HepG2 (cell line): ENCODE results near the gene MRPL10. TPM values are rescaled to one million over a fixed set of nuclear protein-coding genes. Genes with fewer than 3 reads are reported as not detected.

Source experiments
- CCAR2 ChIP-seq: fragments of 200-400 bp; formaldehyde crosslinking; optimal IDR thresholded peaks from 2 replicates; pipeline ENCODE3; 2018; ENCODE audit warnings: low read depth, mild to moderate bottlenecking, low read length, moderate library complexity
- ELF1 ChIP-seq: sonication (generic); formaldehyde crosslinking; IDR thresholded peaks from 2 replicates; pipeline ENCODE4 v1.4.0; 2020; ENCODE audit warnings: missing genetic modification reagents
- KDM2A ChIP-seq: sonication (generic); formaldehyde crosslinking; IDR thresholded peaks from 2 replicates; pipeline ENCODE4 v1.4.0; 2020; ENCODE audit warnings: low read depth, missing genetic modification reagents, borderline replicate concordance
- NFYB ChIP-seq: sonication (generic); formaldehyde crosslinking; IDR thresholded peaks from 2 replicates; pipeline ENCODE4 v1.4.0; 2020; ENCODE audit warnings: missing genetic modification reagents
- NR2C2 ChIP-seq: sonication (generic); formaldehyde crosslinking; IDR thresholded peaks from 2 replicates; pipeline ENCODE4 v1.4.0; 2020; ENCODE audit warnings: missing genetic modification reagents, mild to moderate bottlenecking, moderate library complexity, borderline replicate concordance
- PHF5A ChIP-seq: IDR thresholded peaks from one replicate; pipeline ENCODE4 v1.6.1; 2018; ENCODE audit warnings: low read depth, missing genetic modification reagents; ENCODE audit not compliant: unreplicated experiment
- POLR2AphosphoS5 ChIP-seq: IDR thresholded peaks from 2 replicates; pipeline ENCODE4 v1.6.1; 2012; ENCODE audit warnings: low read depth, low read length
- STAG1 ChIP-seq: sonication (generic); formaldehyde crosslinking; IDR thresholded peaks from 2 replicates; pipeline ENCODE4 v1.4.0; 2020; ENCODE audit warnings: missing genetic modification reagents
- ZBTB7A ChIP-seq: sonication (generic); formaldehyde crosslinking; IDR thresholded peaks from 2 replicates; pipeline ENCODE4 v1.8.0; 2022; ENCODE audit warnings: mild to moderate bottlenecking, missing genetic modification reagents
- ZBTB8A ChIP-seq: sonication (generic); formaldehyde crosslinking; IDR thresholded peaks from 2 replicates; pipeline ENCODE4 v1.4.0; 2020; ENCODE audit warnings: mild to moderate bottlenecking, low read depth, missing genetic modification reagents, borderline replicate concordance
- ZKSCAN5 ChIP-seq: sonication (generic); formaldehyde crosslinking; IDR thresholded peaks from 2 replicates; pipeline ENCODE4 v1.5.1; 2020; ENCODE audit warnings: mild to moderate bottlenecking, missing genetic modification reagents
- ZNF101 ChIP-seq: sonication (generic); formaldehyde crosslinking; IDR thresholded peaks from 2 replicates; pipeline ENCODE4 v1.4.0; 2020; ENCODE audit warnings: mild to moderate bottlenecking, low read depth, missing genetic modification reagents, borderline replicate concordance
- ZNF484 ChIP-seq: sonication (generic); formaldehyde crosslinking; IDR thresholded peaks from 2 replicates; pipeline ENCODE4 v1.5.1; 2020; ENCODE audit warnings: mild to moderate bottlenecking, low read depth, missing genetic modification reagents, borderline replicate concordance
- ZNF598 ChIP-seq: sonication (generic); formaldehyde crosslinking; IDR thresholded peaks from 2 replicates; pipeline ENCODE4 v1.5.1; 2020; ENCODE audit warnings: mild to moderate bottlenecking, missing genetic modification reagents, borderline replicate concordance
- polyA plus RNA-seq, 8 experiments: library from polyadenylated mRNA; depleted of rRNA in 3 of 8; stranded (reverse) in 7 of 8; unstranded in 1 of 8; fragments of >200 nt; fragmentation: Illumina TruSeq in 4 of 8; extraction: Trizol in 4 of 8; gene quantifications; 2 replicates each; pipeline versions ENCODE4 v1.2.1 to v1.2.3, GENCODE V29; 2011 to 2016; ENCODE audit warnings: low read depth in 4 of 8, missing spikeins in 1 of 8, mixed read lengths in 1 of 8; ENCODE audit not compliant: insufficient read depth in 1 of 8
- total RNA-seq, 5 experiments: library from RNA; depleted of rRNA; stranded (reverse); fragments of >200 nt; fragmentation: Illumina TruSeq; extraction: Trizol; gene quantifications; 2 replicates each; pipeline ENCODE4 v1.2.3, GENCODE V29; 2016; ENCODE audit warnings: low read depth in 1 of 5
- TF ChIP-seq, protein P1 (sequence below): sonication (generic); formaldehyde crosslinking; IDR thresholded peaks from 2 replicates; pipeline ENCODE4 v1.5.1; 2020; ENCODE audit warnings: mild to moderate bottlenecking, missing genetic modification reagents
- TF ChIP-seq, protein P2 (sequence below): sonication (generic); formaldehyde crosslinking; IDR thresholded peaks from 2 replicates; pipeline ENCODE4 v1.5.0; 2020; ENCODE audit warnings: mild to moderate bottlenecking, missing genetic modification reagents
- TF ChIP-seq, protein P3 (sequence below): sonication (generic); formaldehyde crosslinking; IDR thresholded peaks from 2 replicates; pipeline ENCODE4 v1.5.1; 2020; ENCODE audit warnings: missing genetic modification reagents, mild to moderate bottlenecking, borderline replicate concordance
- TF ChIP-seq, protein P4 (sequence below): sonication (generic); formaldehyde crosslinking; IDR thresholded peaks from 2 replicates; pipeline ENCODE4 v1.5.0; 2020; ENCODE audit warnings: missing genetic modification reagents
- TF ChIP-seq, protein P5 (sequence below): sonication (generic); formaldehyde crosslinking; IDR thresholded peaks from 2 replicates; pipeline ENCODE4 v1.9.0; 2022; ENCODE audit warnings: low read depth, missing genetic modification reagents

Gene MRPL10
- total and polyA plus RNA-seq, 2 of the 13 experiments (the other 11 are each of a cell fraction or from before 2014, with no cell fraction given), result 56.7 to 149 TPM

DNA sequence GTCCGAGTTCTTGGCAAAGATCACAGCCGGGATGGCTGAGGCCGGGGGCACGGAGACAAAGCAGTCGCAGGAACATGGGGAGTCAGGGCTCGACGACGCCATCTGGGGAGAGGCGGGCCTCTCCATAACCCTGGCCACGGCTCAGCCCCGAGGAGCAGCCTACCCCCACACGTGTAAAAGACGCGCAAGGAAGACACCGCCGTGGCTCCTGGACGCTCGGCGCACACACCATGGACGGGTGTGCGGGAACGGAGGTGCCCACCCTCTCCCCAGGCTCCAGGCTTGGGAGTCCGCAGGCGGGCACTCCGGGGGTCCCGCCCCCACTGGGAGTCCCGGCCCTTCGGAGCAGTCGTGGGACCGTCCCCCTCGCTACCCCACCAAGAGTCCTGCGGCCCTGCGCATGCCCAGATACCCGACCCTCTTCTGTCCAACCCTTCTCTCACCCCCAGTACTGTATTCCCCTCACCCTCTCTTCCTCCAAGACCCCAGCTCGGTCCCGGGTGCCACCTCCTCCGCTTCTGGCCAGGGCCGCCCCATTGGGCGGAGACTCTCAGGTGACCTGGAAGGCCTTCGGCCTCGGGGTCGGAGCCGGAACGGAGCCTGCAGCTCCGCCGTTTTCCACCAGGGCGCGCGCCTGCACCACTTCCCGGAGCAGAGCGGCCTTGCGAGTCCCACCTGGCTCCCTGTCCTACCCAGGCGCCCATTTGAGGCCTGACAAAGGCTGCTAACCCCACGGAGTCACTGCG lies 9.6 kb upstream of the MRPL10 start, which contains the start of gene SCRN2 (continued):
- TF ChIP-seq, protein P1, sequence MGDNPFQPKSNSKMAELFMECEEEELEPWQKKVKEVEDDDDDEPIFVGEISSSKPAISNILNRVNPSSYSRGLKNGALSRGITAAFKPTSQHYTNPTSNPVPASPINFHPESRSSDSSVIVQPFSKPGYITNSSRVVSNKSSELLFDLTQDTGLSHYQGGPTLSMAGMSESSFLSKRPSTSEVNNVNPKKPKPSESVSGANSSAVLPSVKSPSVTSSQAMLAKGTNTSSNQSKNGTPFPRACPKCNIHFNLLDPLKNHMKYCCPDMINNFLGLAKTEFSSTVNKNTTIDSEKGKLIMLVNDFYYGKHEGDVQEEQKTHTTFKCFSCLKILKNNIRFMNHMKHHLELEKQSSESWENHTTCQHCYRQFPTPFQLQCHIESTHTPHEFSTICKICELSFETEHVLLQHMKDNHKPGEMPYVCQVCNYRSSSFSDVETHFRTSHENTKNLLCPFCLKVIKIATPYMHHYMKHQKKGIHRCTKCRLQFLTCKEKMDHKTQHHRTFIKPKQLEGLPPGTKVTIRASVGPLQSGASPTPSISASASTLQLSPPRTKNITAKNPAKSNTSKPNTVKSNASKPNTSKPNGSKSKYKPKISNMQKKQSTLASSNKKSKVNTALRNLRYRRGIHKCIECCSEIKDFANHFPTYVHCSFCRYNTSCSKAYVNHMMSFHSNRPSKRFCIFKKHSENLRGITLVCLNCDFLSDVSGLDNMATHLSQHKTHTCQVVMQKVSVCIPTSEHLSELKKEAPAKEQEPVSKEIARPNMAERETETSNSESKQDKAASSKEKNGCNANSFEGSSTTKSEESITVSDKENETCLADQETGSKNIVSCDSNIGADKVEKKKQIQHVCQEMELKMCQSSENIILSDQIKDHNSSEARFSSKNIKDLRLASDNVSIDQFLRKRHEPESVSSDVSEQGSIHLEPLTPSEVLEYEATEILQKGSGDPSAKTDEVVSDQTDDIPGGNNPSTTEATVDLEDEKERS (CRISPR knock-in tag), result no peak
- TF ChIP-seq POLR2AphosphoS5, result peak; percentile 84
- TF ChIP-seq KDM2A (CRISPR knock-in tag), result peak; percentile 54; the same call in 1 of the 2 replicates
- TF ChIP-seq ZNF598 (CRISPR knock-in tag), result peak; percentile 93
- TF ChIP-seq ZKSCAN5 (CRISPR knock-in tag), result no peak
- TF ChIP-seq, protein P2, sequence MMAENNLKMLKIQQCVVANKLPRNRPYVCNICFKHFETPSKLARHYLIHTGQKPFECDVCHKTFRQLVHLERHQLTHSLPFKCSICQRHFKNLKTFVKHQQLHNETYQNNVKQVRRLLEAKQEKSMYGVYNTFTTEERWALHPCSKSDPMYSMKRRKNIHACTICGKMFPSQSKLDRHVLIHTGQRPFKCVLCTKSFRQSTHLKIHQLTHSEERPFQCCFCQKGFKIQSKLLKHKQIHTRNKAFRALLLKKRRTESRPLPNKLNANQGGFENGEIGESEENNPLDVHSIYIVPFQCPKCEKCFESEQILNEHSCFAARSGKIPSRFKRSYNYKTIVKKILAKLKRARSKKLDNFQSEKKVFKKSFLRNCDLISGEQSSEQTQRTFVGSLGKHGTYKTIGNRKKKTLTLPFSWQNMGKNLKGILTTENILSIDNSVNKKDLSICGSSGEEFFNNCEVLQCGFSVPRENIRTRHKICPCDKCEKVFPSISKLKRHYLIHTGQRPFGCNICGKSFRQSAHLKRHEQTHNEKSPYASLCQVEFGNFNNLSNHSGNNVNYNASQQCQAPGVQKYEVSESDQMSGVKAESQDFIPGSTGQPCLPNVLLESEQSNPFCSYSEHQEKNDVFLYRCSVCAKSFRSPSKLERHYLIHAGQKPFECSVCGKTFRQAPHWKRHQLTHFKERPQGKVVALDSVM (CRISPR knock-in tag), result no peak
- peak; percentile 97 for TF ChIP-seq NR2C2 (CRISPR knock-in tag)
- peak; percentile 98 for TF ChIP-seq STAG1 (CRISPR knock-in tag)
- peak; percentile 77 for TF ChIP-seq NFYB
- peak; percentile 73 for TF ChIP-seq ELF1 (CRISPR knock-in tag)
- no peak for TF ChIP-seq ZNF101
- peak; percentile 57 for TF ChIP-seq PHF5A (CRISPR knock-in tag)
- TF ChIP-seq ZNF484 (CRISPR knock-in tag), result 0 out of 2 replicates have a peak, but pooled peaks have one; percentile 48
- TF ChIP-seq, protein P3, sequence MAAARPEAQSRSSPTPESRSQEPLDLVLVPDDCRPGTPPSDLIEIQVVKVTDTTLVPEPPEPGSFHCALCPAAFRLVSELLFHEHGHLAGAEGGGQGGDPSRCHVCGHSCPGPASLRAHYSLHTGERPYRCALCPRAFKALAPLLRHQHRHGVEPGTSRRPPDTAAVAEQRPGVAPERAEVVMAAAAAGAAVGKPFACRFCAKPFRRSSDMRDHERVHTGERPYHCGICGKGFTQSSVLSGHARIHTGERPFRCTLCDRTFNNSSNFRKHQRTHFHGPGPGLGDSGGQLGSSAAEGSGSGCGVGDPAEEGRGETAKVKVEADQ (CRISPR knock-in tag), result peak; percentile 82; the same call in 1 of the 2 replicates
- TF ChIP-seq, protein P4, sequence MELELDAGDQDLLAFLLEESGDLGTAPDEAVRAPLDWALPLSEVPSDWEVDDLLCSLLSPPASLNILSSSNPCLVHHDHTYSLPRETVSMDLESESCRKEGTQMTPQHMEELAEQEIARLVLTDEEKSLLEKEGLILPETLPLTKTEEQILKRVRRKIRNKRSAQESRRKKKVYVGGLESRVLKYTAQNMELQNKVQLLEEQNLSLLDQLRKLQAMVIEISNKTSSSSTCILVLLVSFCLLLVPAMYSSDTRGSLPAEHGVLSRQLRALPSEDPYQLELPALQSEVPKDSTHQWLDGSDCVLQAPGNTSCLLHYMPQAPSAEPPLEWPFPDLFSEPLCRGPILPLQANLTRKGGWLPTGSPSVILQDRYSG, result no peak
- TF ChIP-seq CCAR2, result no peak
- TF ChIP-seq ZBTB8A (CRISPR knock-in tag), result no peak
- TF ChIP-seq, protein P5, sequence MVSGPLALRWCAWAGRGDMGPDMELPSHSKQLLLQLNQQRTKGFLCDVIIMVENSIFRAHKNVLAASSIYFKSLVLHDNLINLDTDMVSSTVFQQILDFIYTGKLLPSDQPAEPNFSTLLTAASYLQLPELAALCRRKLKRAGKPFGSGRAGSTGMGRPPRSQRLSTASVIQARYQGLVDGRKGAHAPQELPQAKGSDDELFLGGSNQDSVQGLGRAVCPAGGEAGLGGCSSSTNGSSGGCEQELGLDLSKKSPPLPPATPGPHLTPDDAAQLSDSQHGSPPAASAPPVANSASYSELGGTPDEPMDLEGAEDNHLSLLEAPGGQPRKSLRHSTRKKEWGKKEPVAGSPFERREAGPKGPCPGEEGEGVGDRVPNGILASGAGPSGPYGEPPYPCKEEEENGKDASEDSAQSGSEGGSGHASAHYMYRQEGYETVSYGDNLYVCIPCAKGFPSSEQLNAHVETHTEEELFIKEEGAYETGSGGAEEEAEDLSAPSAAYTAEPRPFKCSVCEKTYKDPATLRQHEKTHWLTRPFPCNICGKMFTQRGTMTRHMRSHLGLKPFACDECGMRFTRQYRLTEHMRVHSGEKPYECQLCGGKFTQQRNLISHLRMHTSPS (CRISPR knock-in tag), result peak; percentile 57; the same call in 1 of the 2 replicates
- peak; percentile 16; the same call in 1 of the 2 replicates for TF ChIP-seq ZBTB7A (CRISPR knock-in tag)
